GM21576 (cell line): ENCODE results near the gene KLHDC10.
"Not testable (repeated sequence)": the region's sequence is repeated elsewhere in the genome, so short reads cannot be mapped to it uniquely, and the experiment has no call there.

Experiments
- ATAC-seq: cut with Tn5 transposase; IDR thresholded peaks from one replicate; pipeline ENCODE4 v1.9.1; 2021; ENCODE audit warnings: mild to moderate bottlenecking, moderate library complexity; ENCODE audit not compliant: unreplicated experiment

KLHDC10 gene, protein sequence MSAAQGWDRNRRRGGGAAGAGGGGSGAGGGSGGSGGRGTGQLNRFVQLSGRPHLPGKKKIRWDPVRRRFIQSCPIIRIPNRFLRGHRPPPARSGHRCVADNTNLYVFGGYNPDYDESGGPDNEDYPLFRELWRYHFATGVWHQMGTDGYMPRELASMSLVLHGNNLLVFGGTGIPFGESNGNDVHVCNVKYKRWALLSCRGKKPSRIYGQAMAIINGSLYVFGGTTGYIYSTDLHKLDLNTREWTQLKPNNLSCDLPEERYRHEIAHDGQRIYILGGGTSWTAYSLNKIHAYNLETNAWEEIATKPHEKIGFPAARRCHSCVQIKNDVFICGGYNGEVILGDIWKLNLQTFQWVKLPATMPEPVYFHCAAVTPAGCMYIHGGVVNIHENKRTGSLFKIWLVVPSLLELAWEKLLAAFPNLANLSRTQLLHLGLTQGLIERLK

DNA sequence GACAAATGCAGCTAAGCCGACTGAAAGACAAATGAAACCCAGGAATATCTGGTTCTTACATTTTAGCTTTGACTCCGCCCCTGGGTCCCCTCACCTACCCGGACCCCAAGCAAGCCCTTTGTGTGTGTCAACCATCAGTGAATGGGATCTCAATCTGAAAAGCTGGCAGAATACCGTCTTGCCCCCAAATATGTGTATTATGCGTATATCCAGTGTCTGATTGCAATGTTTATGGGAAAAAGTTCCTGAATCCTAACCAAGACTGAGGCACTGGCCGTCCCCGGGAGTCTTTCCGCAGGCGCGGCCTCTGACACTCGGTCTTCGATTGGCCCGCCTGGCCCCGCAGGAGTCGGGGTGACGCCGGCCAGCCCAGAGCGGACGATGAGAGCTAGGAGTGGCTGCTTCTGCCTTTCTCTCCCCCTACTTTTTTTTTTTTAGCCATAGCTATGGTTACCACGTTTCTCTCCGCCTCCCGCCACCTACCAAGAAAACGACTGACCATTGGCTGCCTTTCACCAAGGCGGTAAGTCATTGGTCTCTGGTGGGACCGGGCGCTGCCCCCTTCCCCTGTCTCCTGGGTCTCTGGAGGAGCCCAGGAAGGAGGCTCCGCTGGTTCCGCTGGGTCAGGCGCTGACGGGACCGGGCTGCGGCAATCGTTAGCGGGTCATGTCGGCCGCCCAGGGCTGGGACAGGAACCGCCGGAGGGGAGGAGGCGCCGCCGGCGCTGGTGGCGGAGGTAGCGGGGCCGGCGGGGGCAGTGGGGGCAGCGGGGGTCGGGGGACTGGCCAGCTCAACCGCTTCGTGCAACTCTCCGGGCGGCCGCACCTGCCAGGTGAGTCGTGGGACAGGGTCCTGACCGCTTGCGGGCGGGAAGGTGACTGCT is at the start of gene KLHDC10:
TSS of gene KLHDC10 (plus strand) at position 557 of the 883 bp plus-strand sequence. CDS start at position 667, 110 bp downstream.
- ATAC-seq = peak; percentile 93

DNA sequence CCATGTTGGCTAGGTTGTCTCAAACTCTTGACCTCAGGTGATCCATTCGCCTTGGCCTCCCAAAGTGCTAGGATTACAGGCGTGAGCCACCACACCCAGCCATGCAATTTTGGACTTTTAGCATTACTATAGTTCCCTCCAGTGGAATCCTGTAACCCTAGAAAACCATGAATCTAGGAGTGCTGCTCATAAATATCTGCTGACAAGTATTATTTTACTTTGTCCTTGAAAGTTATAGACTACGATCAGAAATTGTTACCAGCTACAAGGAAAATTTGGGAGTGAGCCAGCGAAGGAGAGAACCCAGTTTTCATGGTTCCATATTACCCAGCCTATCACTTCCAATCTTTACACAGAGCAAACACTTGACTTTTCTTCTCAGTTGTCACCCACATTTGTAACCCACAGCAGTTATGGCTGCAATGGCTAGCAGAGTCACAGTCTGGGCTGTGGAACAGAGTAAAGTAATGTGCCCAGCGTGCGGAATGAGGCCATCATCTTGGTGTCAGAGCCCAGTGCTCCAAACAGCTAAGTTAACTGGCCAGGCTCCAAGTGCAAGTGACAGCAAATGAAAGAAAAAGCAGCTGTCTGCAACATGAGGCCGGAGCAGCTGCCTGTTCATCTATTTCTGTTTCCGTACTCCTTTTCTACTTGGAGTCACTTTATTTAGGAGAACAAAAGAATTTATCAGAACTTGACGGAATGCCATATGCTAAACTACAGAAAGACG is 49.1 kb upstream of the KLHDC10 start:
- no peak for ATAC-seq

DNA sequence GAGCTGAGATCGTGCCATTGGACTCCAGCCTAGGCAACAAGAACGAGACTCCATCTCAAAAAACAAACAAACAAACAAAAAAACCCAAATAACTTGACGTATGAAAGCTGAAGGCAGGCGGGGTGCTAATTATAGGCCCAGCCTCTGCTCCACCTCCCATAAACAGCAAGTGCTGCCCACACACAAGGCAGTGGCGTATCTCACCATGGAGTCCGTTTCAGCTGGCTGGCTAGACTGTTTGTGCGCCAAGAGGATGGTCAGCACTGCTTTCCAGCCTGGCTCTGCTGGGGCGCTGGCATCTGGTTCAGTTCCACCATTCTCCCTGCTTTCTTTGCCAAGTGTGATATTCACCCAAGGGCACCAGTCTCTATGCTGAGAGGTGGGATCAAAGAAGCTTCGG is 48.2 kb upstream of the KLHDC10 start:
- no peak for ATAC-seq

DNA sequence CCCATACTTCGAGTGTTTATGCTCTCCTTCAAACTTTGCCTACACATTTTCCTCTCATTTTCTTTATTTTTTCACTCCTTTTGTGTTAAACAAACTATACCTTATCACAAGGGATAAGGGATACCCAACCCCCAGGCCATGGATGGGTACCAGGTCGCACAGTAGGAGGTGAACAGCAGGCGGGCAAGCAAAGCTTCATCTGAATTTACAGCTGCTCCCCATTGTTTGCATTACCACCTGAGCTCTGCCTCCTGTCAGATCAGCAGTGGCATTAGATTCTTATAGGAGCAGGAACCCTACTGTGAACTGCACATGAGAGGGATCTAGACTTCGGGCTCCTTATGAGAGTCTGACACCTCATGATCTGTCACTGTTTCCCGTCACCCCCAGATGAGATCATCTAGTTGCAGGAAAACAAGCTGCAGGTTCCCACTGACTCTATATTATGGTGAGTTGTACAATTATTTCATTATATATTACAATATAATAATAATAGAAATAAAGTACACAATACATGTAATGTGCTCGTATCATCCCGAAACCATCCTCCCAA is 47.6 kb upstream of the KLHDC10 start:
- no peak for ATAC-seq

DNA sequence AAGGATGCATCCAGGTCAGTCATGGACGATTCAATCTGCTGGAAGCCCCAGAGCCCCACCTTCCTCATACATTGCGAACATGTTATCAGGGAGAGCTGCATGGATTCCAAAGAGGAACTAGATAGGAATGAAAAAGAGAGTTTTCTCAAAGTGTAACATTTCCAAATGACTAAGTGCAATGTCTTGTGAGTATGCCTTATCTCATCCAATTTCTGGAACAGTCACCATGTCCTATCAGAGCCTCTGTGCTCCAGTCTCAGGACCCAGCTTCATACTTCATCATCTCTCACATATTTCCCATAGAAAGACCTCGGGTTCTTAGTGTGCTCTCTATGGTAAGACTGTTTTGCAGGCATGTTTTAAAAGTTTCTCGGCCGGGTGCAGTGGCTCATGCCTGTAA is 45.9 kb upstream of the KLHDC10 start:
- no peak for ATAC-seq

DNA sequence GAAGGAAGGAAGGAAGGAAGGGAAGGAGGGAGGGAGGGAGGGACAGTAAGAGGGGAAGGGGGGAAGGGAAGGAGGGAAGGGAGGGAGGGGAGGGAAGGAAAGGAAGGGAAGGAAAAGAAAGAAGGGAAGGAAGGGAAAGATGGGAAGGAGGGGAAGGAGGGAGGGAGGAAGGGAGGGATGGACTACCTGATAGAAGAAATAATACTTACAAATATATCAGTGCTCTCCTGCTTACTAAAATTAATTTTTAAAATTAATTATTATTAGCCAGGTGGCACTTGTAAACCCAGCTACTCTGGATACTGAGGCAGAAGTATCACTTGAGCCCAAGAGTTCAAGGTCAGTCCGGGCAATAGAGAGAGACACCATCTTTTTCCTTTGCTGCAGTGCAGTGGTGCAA is 37.6 kb upstream of the KLHDC10 start:
- ATAC-seq = no peak

DNA sequence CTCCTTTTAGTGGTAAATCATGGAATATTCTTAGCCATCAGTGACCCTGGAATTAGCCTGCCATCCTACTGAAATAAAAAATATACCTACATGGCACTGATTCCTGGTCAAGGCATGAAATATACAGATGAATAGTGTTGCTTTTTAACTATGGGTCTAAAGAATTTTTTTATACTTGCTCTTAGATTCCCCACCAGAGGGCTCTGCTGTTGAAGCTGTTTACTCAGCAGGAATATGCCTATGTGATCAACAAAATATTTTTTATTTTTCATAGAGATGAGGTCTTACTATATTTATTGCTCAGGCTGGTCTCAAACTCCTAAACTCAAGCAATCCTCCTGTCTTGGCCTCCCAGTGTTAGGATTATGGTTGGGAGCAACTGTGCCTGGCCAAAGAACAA is 32.6 kb upstream of the KLHDC10 start:
- no peak for ATAC-seq

DNA sequence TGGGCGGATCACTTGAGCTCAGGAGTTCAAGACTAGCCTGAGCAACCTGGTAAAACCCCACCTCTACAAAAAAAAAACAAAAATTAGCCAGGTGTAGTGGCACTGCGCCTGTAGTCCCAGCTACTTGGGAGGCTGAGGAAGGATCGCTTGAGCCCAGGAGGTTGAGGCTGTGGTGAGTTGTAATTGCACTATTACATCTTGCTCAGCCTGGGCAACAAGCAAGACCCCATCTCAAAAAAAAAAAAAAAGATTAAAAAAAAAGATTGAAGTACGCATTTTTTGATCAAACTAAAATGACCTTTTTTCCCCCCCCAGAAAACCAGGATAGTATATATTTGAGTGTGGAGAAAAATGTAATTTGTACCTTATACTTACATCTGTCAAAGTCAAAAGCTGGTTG is 29.8 kb upstream of the KLHDC10 start:
- ATAC-seq = no peak

DNA sequence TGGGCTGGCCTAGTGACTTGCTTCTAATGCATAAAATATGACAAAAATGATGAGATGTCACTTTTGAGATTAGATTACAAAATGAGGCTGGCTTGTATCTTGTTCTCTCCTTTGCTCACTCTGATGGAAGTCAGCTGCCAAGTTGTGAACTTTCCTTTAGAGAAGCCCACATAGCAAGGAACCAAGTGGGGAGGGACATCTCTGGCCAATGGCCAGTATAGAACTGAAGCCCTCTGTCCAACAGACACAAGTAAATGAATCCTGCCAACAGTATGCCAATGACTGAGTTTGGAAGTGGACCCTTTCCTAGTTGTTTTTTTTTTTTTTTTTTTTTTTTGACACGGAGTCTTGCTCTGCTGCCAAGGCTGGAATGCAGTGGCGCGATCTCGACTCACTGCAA is 22.5 kb upstream of the KLHDC10 start:
- ATAC-seq = no peak

DNA sequence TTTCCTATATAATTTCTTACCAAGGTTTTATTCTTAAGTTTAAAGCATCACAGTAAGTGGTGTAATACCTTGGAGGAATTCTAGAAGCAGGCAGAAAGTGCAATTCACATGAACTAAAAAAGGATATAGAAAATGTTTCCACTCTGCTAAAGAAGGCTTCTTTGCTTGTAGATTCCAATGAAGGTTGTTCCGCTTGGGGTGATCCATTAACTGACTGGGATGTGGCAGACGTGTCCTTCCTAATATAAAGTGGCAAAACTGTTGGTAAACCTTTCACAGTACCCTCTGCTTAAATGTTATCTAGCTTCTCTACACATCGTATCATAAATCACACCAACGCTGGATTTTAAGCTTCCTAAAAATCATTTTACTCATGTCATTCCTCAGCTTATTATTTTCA is 21.4 kb upstream of the KLHDC10 start:
- ATAC-seq = no peak

DNA sequence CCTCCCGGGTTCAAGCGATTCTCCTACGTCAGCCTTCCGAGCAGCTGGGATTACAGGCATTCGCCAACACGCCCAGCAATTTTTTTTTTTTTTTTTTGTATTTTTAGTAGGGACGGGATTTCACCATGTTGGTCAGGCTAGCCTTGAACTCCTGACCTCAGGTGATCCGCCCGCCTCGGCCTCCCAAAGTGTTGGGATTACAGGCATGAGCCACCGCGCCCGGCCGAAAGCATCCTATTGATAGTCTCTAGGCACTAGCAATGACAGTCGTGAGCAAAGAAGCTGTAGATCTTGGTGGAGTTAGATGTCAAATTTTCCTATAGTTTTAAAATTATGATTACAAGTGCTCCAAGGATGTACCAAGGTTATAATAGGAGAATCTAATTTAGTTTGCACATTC is 18.1 kb upstream of the KLHDC10 start:
- not testable (repeated sequence) for ATAC-seq

DNA sequence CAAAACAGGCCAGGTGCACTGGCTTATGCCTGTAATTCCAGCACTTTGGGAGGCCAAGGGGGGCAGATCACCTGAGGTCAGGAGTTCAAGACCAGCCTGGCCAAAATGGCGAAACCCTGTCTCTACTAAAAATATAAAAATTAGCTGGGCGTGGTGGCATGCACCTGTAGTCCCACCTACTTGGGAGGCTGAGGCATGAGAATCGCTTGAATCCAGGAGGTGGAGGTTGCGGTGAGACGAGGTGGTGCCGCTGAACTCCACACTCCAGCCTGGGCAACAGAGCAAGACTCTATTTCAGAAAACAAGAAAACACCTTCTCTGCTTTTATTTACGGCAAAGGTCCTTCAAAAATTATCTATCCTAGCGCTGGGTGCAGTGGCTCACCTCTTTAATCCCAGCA is 15.1 kb upstream of the KLHDC10 start:
- not testable (repeated sequence) for ATAC-seq

DNA sequence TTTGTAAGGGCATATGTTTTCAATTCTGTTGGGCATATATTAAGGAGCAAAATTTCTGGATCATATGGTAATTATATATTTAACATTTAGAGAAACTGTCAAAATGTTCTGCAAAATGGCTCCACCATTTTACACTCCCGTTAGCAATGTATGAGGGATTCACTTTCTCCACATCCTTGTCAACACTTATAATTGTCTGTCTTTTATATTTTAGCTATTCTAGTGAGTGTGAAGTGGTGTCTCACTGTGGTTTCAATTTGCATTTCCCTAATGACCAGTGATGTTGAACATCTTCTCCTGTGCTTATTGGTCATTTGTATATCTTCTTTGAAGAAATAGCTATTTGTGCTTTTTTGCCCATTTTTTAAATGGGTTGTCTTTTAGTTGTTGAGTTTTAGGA is 8.1 kb upstream of the KLHDC10 start:
- ATAC-seq = no peak

DNA sequence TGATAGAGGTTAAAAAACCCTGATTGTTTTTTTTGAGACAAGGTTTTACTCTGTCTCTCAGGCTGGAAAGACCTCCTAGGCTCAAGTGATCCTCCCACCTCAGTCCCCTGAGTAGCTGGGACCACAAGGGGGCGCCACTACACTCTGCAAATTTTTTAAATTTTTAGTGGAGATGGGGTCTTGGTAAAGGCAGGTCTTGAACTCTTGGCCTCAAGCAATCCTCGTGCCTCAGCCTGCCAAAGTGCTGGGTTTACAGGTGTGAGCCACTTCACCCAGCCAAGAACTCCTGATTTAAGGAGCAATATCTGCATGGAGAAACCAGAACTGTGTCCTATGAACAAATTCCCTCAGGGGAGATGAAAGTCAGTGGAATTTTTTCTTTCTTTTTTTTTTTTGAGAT is 7.3 kb upstream of the KLHDC10 start:
- ATAC-seq = no peak

DNA sequence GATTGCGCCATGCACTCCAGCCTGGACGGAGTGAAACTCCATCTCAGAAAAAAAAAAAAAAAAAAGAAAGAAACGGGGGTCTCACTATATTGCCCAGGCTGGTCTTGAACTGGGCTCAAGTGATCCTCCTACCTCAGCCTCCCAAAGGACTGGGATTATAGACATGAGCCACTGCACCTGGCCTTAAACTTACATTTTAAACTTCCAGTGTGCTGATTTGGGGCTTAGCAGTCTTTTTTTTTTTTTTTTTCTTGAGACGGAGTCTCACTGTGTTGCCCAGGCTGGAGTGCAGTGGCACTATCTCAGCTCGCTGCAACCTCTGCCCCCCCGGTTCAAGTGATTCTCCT is 5.8 kb upstream of the KLHDC10 start:
- not testable (repeated sequence) for ATAC-seq

DNA sequence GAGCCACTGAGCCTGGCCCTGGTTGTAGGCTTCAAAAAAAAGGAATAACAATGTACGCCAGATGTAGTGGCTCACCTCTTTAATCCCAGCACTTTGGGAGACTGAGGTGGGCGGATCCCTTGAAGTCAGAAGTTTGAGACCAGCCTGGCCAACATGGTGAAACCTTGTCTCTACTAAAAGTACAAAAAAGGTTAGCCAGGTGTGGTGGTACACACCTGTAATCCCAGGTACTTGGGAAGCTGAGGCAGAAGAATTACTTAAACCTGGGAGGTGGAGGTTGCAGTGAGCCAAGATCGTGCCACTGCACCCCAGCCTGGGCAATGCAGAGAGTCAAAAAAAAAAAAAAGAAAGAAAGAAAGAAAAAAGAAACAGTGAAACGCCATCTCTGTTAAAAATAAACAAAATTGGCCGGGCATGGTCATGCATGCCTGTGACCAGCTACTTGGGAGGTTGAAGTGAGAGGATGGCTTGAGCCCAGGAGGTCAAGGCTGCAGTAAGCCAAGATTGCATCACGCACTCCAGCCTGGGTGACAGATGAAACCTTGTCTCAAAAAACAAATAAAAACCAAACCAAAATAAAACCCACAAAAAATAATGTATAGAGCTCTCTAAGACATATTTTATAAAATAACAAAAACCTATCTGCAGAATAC is 4.7 kb upstream of the KLHDC10 start:
- ATAC-seq = no peak

DNA sequence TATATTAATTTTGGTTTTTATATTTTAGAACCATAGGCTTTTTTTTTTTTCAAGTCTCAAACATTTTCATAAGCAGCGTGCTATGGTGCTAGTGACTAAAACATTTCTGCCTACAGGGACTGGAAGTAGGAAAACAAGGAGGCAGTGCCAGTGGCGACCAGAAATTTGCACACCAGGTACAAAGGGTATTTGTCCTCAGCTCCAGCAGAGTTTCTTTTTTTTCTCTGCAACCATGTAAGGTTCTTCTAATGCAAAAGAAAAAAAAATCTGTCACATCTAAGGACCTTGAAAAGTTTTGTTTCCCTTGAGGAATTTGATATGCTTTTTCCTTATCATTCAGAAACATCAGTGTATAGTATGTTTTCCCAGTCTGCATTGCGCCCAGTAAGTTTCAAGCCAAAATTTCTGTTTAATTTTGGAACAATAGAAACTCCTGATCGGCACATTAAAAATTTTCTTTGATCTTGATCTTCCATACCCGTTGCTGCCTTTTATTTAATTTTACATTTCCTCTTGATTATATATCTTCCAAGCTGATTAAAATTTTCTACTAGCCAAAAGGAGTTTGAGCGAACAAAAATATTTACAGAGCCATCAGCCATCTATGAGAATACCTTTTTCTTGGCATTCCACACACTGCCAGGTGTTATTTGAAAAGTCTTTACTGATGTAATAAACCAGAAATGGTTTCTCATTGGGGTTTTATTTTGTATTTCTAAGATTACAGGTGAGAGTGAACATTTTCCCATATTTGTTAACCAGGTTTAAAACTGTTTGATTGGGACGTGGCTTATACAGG is 956 bp upstream of the KLHDC10 start:
- ATAC-seq = no peak

DNA sequence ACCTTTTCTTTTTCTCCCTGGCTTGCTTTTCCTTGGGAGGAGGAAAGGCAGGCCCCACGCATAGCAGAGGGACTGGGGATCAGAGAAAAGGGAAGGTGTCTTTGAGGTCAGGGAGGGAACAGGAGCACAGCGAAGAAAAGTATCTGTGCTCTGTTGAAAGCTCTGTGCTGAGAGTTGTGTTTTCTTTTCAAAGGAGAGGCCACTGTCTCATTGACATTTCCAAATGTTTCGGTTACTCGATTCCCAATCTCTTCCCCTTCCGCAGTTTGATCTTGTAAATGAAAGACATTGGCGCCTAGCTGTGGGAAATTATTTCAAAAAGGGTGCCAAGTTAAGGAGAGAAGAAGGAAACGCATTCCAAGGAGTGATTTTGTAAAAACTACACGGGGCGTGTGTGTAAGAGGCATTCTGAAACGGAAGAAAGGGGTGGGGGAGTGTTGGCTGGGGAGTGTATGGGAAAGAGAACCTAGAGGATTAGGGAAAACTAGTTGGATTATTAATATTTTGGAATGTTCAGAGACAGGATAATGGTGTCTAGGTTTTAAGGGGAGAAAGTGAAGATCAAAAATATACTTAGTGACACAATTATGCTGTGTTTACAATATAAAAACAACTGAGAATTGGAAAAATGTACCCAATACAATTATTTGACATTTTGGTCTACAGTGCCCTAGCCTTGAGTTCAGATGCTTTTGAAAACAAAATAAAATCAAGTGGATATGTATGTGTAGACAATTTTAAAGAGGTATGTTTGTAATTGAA is 708 bp downstream of the KLHDC10 start:
- ATAC-seq = peak; percentile 3
